Upper lobe of right lung (tissue), 1 donor: ENCODE data around the gene MYO5B. TPM values are rescaled to one million over a fixed set of nuclear protein-coding genes. Genes with fewer than 3 reads are reported as not detected.
"Not testable (repeated sequence)": the region's sequence is repeated elsewhere in the genome, so short reads cannot be mapped to it uniquely, and the experiment has no call there.

Experiments
- ATAC-seq: fragments of 200-7000 bp; cut with Tn5 transposase; one replicate; pipeline ENCODE4 v1.9.1; 2020; ENCODE audit warnings: mild to moderate bottlenecking, moderate library complexity
- DNase-seq: peaks from one replicate; pipeline ENCODE4 v3.0.0-alpha.2; 2020
- H3K27ac ChIP-seq: fragments of 200-600 bp; one replicate; pipeline ENCODE4 v1.8.0; 2022
- H3K27me3 ChIP-seq: fragments of 200-600 bp; one replicate; pipeline ENCODE4 v1.8.0; 2022; ENCODE audit warnings: mild to moderate bottlenecking
- H3K36me3 ChIP-seq: fragments of 200-600 bp; one replicate; pipeline ENCODE4 v1.8.0; 2022
- H3K4me1 ChIP-seq: fragments of 200-600 bp; one replicate; pipeline ENCODE4 v1.8.0; 2022
- H3K4me3 ChIP-seq: fragments of 200-600 bp; one replicate; pipeline ENCODE4 v1.8.0; 2022; ENCODE audit warnings: mild to moderate bottlenecking
- H3K9me3 ChIP-seq: fragments of 200-600 bp; one replicate; pipeline ENCODE4 v1.8.0; 2022
- CTCF ChIP-seq: fragments of 200-600 bp; IDR thresholded peaks from one replicate; pipeline ENCODE4 v1.8.0; 2022; ENCODE audit warnings: antibody characterized with exemption
- intact Hi-C: fragments of 100-400 bp; cut with DNase I; formaldehyde crosslinking; loops from one replicate; pipeline ENCODE4 v1.11.0; 2022
- total RNA-seq: library from RNA; stranded (reverse); fragmentation: NEBNext Ultra II Directional; extraction: Animal tissue kit (Norgen Biotek cat#: 25700); gene quantifications from one replicate; pipeline ENCODE4 v1.2.1, GENCODE V29; 2021
- donor health status: DM: no; HTN: yes; CAD: no; lungs with severe emphysema.

Gene MYO5B
- total RNA-seq, 1 donor from 2014 or later: 31.6 TPM

GRCh38 chr18:49894517-49895226, 300.3 kb downstream of the MYO5B start:
- Histone ChIP-seq H3K4me1 (no peaks in the 10 kb centered on the region), H3K27ac (no peak overlapping the region), H3K4me3 (no peak overlapping the region), H3K9me3 (no peaks in the 10 kb centered on the region), H3K27me3 (no peaks in the 10 kb centered on the region), H3K36me3 (no peaks in the 10 kb centered on the region)
- DNase-seq (no peak), ATAC-seq (no peak)
- TF ChIP-seq CTCF: no peak
- intact Hi-C loops: no loop called here

DNA sequence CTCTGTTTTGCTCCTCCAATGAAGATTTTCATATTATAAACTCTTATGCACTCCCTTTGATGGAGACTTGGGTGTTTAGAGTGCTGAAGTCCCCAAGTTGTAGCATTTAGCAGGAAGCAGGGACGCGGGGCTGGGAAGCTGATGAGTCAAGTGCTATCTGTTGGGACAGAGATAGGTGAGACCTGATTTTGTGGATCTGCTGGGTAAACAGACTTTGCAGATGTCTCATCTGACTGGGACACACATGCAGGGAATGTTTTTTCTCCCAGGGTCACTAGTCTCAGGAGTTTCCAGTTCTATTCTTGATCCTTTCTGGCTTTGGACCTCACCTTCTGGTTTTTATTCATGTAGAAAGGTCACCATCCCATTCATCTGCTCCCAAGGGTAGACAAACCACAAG, 301.9 kb downstream of the MYO5B start:
- Histone ChIP-seq H3K4me3 (no peak overlapping the region), H3K4me1 (no peaks in the 10 kb centered on the region), H3K27ac (no peak overlapping the region), H3K9me3 (no peaks in the 10 kb centered on the region), H3K36me3 (no peaks in the 10 kb centered on the region), H3K27me3 (no peaks in the 10 kb centered on the region)
- ATAC-seq (no peak), DNase-seq (peak; percentile 7)
- TF ChIP-seq CTCF: no peak
- intact Hi-C loops: no loop called here

DNA sequence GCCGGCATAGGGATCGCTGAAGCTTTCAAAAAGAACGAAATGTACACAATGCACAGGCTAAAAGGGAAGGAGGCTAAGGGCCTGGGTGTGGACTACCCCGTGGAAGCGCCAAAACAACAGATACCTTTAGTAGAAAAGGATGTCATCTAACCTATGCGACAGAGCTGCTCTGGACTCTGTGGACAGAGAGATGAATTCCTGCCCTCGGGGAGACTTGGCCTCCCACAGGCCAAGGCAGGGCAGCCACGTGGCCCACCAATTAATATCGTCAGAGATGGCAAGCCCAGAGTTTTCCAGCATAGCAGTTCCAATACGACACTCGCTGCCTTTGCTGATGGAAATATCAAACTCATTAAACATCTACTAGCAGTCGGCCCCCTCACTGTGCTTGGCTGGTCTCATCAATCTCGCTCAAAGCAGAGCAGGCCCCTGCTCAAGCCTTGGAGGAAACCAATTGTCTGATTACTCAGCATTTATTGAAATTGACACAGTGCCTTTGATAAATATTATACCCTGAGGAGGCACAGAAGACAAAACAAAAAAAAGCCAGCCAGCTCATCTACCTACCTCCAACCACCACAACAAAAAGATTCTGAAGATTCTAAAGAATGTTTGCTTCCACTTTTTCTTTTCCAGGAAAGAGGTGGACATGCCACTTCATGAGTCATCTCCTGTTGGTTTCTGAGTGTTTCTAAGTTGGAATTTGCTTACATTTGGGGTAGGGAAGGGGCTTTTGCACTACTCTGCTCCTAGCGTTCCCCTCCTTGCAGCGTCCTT, 302.6 kb downstream of the MYO5B start:
- no peaks in the 10 kb centered on the region for H3K9me3 ChIP-seq
- no peak overlapping the region for H3K4me3 ChIP-seq
- H3K4me1 ChIP-seq: no peaks in the 10 kb centered on the region
- no peaks in the 10 kb centered on the region for H3K27me3 ChIP-seq
- H3K27ac ChIP-seq: no peak overlapping the region
- no peak for ATAC-seq
- no peaks in the 10 kb centered on the region for H3K36me3 ChIP-seq
- TF ChIP-seq CTCF: no peak
- peak; percentile 22 for DNase-seq
- intact Hi-C loops: no loop called here

GRCh38 chr18:49890041-49890440, 304.9 kb downstream of the MYO5B start:
- no peak for TF ChIP-seq CTCF
- Histone ChIP-seq H3K27me3 (no peaks in the 10 kb centered on the region), H3K36me3 (no peaks in the 10 kb centered on the region), H3K9me3 (no peaks in the 10 kb centered on the region), H3K4me3 (no peak overlapping the region), H3K27ac (no peak overlapping the region), H3K4me1 (no peaks in the 10 kb centered on the region)
- intact Hi-C loops: no loop called here
- DNase-seq: peak; percentile 6
- no peak for ATAC-seq

- intact Hi-C loops, H3K4me3 ChIP-seq, H3K27me3 ChIP-seq, ATAC-seq, H3K9me3 ChIP-seq, H3K4me1 ChIP-seq, H3K36me3 ChIP-seq, H3K27ac ChIP-seq: not testable (repeated sequence)
- peak; percentile 13 for DNase-seq
These were observed 305.4 kb downstream of the MYO5B start for GRCh38 chr18:49889552-49889951.
